ENCODE data around the gene NTM. TPM values are rescaled to one million over a fixed set of nuclear protein-coding genes. Genes with fewer than 3 reads are reported as not detected.

NTM gene
- total RNA-seq, 2 donors from 2014 or later: 19.1 to 44.7 TPM

DNA sequence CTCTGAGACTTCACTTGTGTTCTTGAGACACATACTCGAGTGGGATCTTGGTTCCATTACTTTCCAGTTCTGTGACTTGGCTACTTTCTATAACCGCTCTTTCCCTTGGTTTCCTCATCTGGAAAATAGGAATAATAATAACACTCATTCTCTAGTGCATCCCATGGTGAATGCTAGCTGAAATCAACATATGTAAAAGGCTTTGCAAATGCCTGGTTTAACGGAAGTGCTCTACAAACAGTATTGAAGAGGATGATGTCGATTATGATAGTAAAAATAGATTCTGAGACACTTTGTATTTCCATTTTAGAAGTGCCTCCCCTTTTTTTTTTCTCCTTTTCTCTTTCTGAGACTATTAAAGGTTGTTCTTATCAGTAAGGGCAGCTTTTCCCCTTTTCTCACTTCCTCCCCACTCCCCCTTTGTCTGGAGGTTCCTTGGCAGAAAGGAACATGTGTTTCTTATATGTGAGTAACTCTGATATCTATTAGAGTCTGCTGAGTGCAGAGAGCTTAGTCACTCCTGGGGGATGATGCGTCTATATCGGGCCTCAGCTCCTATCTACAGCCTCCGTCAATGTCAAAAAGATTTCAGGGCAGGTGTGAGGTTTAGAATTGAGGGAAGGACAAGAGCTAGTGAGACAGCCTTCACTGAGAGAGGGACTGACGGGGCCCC is 489.3 kb downstream of the NTM start:
- H3K27ac ChIP-seq: no peak overlapping the region
- no peaks in the 10 kb centered on the region for H3K27me3 ChIP-seq
- H3K4me3 ChIP-seq: no peak overlapping the region
- TF ChIP-seq, protein P1, sequence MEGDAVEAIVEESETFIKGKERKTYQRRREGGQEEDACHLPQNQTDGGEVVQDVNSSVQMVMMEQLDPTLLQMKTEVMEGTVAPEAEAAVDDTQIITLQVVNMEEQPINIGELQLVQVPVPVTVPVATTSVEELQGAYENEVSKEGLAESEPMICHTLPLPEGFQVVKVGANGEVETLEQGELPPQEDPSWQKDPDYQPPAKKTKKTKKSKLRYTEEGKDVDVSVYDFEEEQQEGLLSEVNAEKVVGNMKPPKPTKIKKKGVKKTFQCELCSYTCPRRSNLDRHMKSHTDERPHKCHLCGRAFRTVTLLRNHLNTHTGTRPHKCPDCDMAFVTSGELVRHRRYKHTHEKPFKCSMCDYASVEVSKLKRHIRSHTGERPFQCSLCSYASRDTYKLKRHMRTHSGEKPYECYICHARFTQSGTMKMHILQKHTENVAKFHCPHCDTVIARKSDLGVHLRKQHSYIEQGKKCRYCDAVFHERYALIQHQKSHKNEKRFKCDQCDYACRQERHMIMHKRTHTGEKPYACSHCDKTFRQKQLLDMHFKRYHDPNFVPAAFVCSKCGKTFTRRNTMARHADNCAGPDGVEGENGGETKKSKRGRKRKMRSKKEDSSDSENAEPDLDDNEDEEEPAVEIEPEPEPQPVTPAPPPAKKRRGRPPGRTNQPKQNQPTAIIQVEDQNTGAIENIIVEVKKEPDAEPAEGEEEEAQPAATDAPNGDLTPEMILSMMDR (IDR thresholded peaks at IDR 0.05): no peak
- H3K36me3 ChIP-seq: no peaks in the 10 kb centered on the region
- H3K4me1 ChIP-seq: no peaks in the 10 kb centered on the region
- H3K9me3 ChIP-seq: no peaks in the 10 kb centered on the region
- no peak for DNase-seq (ENCODE audit: low spot score)

DNA sequence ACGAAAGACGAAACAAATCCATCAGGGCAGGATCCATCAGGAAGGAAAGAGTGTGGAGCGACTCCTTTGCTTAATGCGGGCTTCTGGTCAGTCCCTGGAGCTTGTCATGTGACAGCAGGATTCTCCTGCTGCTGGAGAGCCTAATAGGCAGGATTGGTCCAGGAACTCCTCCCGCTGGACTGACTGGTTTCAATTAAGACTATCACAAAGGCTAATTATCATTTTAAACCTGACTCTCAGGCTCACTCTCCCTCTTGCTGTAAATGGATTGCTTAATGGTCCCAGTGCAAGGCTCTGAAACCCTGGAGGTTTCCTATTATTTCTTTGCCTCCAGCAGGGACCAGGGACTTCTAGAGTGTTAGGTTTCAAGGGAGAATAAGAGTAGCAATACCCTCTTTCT is 493.8 kb downstream of the NTM start:
- H3K4me1 ChIP-seq: no peaks in the 10 kb centered on the region
- no peak overlapping the region for H3K4me3 ChIP-seq
- H3K36me3 ChIP-seq: no peaks in the 10 kb centered on the region
- TF ChIP-seq, protein P1 (IDR thresholded peaks at IDR 0.05): no peak
- H3K9me3 ChIP-seq: no peaks in the 10 kb centered on the region
- DNase-seq (ENCODE audit: low spot score): no peak
- H3K27ac ChIP-seq: no peak overlapping the region
- no peaks in the 10 kb centered on the region for H3K27me3 ChIP-seq

DNA sequence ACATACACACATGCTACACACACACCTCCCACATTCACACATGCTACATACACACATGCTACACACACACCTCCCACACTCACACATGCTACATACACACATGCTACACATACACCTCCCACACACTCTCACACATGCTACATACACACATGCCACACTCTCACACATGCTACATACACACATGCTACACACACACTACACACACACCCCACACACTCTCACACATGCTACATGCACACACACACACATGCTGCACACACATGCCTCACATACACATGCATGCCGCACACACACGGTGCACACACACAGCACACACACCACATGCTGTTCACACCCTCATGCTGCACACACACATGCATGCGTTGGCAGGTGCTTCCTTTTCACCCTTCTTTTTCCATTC is 495.4 kb downstream of the NTM start:
- no peaks in the 10 kb centered on the region for H3K36me3 ChIP-seq
- no peaks in the 10 kb centered on the region for H3K4me1 ChIP-seq
- H3K9me3 ChIP-seq: no peaks in the 10 kb centered on the region
- no peak for DNase-seq (ENCODE audit: low spot score)
- TF ChIP-seq, protein P1 (IDR thresholded peaks at IDR 0.05): no peak
- no peaks in the 10 kb centered on the region for H3K27me3 ChIP-seq
- no peak overlapping the region for H3K27ac ChIP-seq
- no peak overlapping the region for H3K4me3 ChIP-seq

DNA sequence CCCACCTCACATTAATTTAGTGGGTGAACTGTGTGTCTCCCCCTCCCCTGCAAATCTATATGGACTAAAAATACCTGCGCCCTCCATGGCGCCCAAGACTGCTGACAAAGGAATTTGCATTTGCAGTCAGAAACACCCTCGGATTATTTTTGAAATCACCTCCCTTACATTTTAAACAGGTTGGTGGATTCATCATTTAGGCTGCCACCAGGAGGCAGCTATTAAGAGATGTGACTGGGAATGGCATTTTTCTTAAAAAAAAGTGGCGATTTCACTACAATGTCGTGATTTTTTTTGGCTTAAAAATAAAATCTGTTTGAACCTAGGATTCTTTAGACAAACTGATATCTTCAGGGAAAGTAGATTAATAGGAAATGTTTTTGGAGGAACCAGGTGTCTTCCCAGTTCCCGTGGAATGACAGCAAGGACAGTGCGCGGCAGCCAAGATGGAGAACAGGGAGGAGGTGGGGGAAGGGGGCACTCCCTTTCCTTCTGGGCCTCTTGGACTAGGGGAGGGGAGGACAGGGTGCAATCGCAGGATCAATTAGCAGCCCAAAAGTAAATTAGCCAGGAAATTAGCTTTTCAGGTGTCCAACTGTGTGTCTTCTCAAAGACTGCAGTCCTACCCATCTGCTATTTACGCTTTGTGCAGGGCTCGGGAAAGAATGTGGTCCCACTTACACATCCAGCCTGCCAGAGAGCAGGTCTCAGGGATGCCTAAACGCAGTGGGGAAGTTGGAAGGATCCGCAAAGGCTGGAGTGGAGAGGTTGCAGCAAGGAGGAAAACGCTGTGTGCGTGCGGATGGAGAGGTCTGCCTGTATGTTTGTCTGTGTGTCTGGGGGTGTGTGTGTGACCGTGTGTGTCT is 496.4 kb downstream of the NTM start:
- H3K4me1 ChIP-seq: no peaks in the 10 kb centered on the region
- H3K4me3 ChIP-seq: no peak overlapping the region
- TF ChIP-seq, protein P1 (IDR thresholded peaks at IDR 0.05): no peak
- no peak for DNase-seq (ENCODE audit: low spot score)
- no peaks in the 10 kb centered on the region for H3K36me3 ChIP-seq
- no peak overlapping the region for H3K27ac ChIP-seq
- no peaks in the 10 kb centered on the region for H3K9me3 ChIP-seq
- no peaks in the 10 kb centered on the region for H3K27me3 ChIP-seq

DNA sequence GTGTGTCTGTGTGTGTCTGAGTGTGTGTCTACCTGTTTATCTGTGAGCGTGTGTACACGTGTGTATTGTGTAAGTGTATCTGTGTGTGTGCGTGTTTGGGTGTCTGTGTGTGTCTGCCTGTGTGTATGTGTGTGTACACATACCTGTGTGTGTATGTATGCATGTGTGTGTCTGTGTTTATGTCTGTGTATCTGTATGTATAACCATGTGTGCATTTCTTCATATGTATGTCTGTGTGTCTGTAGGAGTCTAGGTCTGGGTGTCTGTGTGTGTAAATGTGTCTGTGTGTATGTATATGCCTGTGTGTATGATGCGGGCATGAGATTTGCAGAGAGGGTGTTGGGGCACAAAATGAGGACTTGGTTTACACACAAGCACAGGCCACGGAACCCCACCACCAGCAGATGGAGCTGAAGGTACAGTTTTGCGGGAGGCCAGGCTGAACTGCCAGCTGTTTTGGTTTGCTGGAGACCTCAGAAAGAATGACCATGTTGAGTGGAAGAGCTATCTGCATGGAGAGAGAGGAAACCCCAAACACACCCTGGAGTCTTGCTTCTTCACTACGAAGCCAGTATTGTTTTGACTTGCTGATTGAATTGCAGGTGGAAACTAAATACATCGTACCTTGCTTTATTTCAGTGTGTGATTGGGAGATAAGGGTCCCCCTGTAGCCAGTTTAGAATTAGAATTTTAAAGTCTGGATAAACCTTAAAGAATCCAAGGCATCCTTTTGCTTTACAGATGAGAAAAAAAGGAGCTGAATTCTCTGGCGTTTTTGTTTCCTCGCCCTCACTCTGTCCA is 497.2 kb downstream of the NTM start:
- Histone ChIP-seq H3K36me3 (no peaks in the 10 kb centered on the region), H3K27ac (no peak overlapping the region), H3K27me3 (no peaks in the 10 kb centered on the region), H3K4me3 (no peak overlapping the region), H3K4me1 (no peaks in the 10 kb centered on the region), H3K9me3 (no peaks in the 10 kb centered on the region)
- TF ChIP-seq, protein P1 (IDR thresholded peaks at IDR 0.05): peak; percentile 53 to 83
- DNase-seq (ENCODE audit: low spot score): peak; percentile 87
